HG03280 (cell line): ENCODE results near the gene EXOSC2.

ENCODE experiments used
- ATAC-seq: cut with Tn5 transposase; IDR thresholded peaks from one replicate; pipeline ENCODE4 v1.9.1; 2021; ENCODE audit warnings: mild to moderate bottlenecking, moderate library complexity; ENCODE audit not compliant: unreplicated experiment

EXOSC2 gene

GRCh38 chr9:130732136-130732535, 38.6 kb downstream of the EXOSC2 start:
- no peak for ATAC-seq

DNA sequence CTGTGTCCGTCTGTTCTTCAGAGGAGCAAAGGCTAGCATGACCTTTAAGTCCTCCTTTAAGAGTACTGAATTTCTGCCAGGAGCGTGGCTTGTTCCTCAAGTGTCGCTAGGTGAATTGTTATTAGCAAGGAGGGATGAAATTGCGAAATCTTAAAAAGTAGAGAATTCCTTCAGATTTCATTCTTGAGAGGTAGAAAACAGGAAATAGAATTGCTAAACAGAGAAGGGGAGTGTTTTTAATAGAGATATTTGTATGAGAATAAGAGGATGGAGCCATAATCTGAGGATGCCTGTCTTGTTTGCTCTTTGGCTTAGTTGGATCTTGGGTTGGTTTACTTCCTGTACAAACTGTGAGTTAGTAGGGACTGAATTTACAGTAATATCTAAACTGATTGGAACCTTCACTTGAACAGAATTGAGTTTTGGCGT, 39.2 kb downstream of the EXOSC2 start:
- ATAC-seq = no peak

DNA sequence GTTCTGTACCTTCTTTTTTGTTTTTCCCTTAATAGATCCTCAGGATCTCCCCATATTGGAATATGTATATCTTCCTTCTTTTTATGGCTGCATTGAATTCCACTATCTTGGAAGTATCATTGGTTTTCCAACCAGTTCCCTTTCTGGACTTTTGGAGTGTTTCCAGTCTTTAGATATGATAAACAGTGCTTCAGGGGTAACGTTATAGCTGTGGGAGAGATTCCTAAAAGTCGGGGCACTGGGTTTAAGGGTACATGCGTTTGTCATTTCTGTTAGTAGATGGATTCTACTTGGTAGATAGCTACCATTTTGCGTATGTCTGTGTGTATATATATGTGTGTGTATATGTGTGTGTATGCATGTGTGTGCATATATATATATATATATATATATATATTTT, 42.0 kb downstream of the EXOSC2 start:
- ATAC-seq = no peak

DNA sequence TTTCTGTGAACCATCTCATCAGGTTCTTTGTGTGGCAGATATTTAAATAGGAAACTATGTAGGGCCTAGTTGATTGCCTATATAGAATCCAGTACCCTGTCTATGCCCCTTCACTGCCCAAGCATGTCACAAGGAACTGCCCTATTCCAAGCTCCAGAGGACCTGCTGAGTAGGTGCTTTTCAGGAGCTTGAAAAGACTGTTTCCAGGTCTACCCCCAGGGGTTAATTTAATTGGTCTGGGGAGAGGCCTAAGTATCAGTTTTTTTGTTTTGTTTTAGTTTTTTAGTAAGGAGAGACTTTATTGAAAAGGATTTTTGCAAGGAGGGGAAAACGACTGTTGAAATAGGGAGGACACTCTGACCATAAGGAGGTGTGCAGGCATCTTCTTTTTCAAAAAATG, 43.3 kb downstream of the EXOSC2 start:
- ATAC-seq = no peak

DNA sequence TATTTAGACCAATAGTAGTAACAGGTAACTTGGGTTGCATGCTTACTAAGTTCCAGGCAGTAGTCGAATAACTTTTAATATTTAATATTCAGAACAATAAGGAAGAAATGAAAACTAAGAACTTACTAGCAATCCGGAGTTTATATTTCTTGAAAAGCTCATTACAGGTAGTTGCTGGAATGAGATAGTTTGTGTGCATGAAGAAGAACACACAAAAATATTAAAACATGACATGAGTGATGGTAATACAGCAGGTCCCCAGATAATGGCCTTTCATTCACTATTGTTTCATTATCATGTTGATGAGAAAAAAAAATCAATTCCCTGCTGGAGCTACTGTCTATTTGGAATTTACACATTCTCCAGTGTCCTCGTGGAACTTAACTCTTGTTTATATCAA, 44.7 kb downstream of the EXOSC2 start:
- no peak for ATAC-seq

GRCh38 chr9:130739081-130739480, 45.5 kb downstream of the EXOSC2 start:
- ATAC-seq = no peak

- ATAC-seq = no peak
Observed at GRCh38 chr9:130740218-130741023, 46.8 kb downstream of the EXOSC2 start.

DNA sequence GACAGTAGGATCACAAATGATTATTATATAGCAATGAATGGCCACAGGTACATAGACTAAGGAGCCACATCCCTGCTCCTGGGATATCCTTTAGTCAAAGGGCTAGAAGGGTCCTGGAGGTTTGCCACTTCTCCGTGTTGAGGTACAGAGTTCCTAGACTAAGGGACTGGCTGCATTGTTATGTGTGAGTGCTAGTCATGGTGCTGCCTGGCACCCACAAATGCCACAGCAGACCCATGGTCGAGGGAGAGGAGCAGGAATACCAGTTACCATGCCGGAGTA, 47.4 kb downstream of the EXOSC2 start:
- ATAC-seq = no peak

- ATAC-seq = no peak
Observed at GRCh38 chr9:130741831-130742449, 48.4 kb downstream of the EXOSC2 start.

- ATAC-seq = no peak
Observed at GRCh38 chr9:130743656-130744055, 50.1 kb downstream of the EXOSC2 start.

- ATAC-seq = no peak
Observed at GRCh38 chr9:130745210-130745800, 51.7 kb downstream of the EXOSC2 start.

GRCh38 chr9:130745829-130746228, 52.2 kb downstream of the EXOSC2 start:
- no peak for ATAC-seq

GRCh38 chr9:130746434-130747212, 53.0 kb downstream of the EXOSC2 start:
- no peak for ATAC-seq

- ATAC-seq = no peak
Observed at GRCh38 chr9:130751631-130752355, 58.2 kb downstream of the EXOSC2 start.
